ENCODE data around the gene CCDC171. TPM values are rescaled to one million over a fixed set of nuclear protein-coding genes. Genes with fewer than 3 reads are reported as not detected.

CCDC171 gene
- total RNA-seq, 1 donor from 2014 or later, result 2.9 TPM

DNA sequence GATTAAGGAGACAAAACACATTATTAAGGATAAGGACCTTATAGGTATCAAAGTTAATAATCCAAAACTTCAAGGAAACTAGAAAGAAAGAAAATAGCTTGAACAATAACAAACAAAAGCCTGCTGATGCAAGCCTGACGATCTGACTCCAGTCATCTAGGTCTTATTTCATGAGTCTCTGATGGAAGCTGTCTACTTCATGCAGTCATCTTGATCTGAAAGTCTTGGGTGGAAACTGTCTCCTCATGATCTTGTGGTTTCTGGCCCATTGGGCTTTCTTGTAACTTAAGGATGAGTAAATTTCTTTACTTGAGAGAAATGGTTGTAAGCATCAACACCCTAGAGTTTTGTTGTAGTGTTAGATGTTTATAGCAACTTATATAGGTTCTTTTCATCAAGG lies 21.5 kb upstream of the CCDC171 start:
- H3K36me3 ChIP-seq, result no peaks in the 10 kb centered on the region
- no peak for DNase-seq (ENCODE audit: extremely low spot score in 2 of 2)
- H3K4me3 ChIP-seq, result no peak overlapping the region
- no peaks in the 10 kb centered on the region for H3K9me3 ChIP-seq
- TF ChIP-seq POLR2A (IDR thresholded peaks at IDR 0.05), result no peak
- TF ChIP-seq, protein P1, sequence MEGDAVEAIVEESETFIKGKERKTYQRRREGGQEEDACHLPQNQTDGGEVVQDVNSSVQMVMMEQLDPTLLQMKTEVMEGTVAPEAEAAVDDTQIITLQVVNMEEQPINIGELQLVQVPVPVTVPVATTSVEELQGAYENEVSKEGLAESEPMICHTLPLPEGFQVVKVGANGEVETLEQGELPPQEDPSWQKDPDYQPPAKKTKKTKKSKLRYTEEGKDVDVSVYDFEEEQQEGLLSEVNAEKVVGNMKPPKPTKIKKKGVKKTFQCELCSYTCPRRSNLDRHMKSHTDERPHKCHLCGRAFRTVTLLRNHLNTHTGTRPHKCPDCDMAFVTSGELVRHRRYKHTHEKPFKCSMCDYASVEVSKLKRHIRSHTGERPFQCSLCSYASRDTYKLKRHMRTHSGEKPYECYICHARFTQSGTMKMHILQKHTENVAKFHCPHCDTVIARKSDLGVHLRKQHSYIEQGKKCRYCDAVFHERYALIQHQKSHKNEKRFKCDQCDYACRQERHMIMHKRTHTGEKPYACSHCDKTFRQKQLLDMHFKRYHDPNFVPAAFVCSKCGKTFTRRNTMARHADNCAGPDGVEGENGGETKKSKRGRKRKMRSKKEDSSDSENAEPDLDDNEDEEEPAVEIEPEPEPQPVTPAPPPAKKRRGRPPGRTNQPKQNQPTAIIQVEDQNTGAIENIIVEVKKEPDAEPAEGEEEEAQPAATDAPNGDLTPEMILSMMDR (IDR thresholded peaks at IDR 0.05), result no peak
- no peak for TF ChIP-seq POLR2AphosphoS5 (IDR thresholded peaks at IDR 0.05; ENCODE audit: insufficient read depth in 1 of 2, low read depth in 1 of 2)
- intact Hi-C loops (cut with DNase I), result no loop called here
- H3K4me1 ChIP-seq, result no peaks in the 10 kb centered on the region
- no peak overlapping the region for H3K27ac ChIP-seq
- H3K27me3 ChIP-seq, result no peaks in the 10 kb centered on the region

DNA sequence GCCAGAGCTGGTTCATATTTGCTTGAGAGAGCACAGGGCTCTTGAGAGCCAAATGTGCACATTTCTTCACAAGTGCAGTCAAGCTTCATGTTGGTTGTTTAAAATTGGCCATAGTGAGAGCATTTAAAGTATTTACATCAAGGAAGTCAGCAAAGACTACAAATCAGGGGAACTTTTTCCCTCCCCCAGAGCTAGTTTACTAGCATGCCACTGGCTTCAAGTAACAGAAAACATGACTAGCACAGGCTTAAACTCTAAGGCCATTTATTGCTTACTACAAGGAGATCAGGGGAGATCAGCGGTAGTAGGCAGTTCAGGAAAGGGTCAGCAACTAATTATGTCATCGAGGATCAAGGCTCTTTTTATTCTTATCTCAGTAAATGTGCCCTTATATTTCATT lies 11.0 kb upstream of the CCDC171 start:
- TF ChIP-seq, protein P1 (IDR thresholded peaks at IDR 0.05), result no peak
- no peak for TF ChIP-seq POLR2AphosphoS5 (IDR thresholded peaks at IDR 0.05; ENCODE audit: insufficient read depth in 1 of 2, low read depth in 1 of 2)
- TF ChIP-seq POLR2A (IDR thresholded peaks at IDR 0.05), result no peak
- H3K4me1 ChIP-seq, result no peaks in the 10 kb centered on the region
- no peak for DNase-seq (ENCODE audit: extremely low spot score in 2 of 2)
- H3K27me3 ChIP-seq, result no peaks in the 10 kb centered on the region
- no peaks in the 10 kb centered on the region for H3K9me3 ChIP-seq
- no peaks in the 10 kb centered on the region for H3K36me3 ChIP-seq
- H3K27ac ChIP-seq, result no peak overlapping the region
- no peak overlapping the region for H3K4me3 ChIP-seq
- intact Hi-C loops (cut with DNase I), result no loop called here

DNA sequence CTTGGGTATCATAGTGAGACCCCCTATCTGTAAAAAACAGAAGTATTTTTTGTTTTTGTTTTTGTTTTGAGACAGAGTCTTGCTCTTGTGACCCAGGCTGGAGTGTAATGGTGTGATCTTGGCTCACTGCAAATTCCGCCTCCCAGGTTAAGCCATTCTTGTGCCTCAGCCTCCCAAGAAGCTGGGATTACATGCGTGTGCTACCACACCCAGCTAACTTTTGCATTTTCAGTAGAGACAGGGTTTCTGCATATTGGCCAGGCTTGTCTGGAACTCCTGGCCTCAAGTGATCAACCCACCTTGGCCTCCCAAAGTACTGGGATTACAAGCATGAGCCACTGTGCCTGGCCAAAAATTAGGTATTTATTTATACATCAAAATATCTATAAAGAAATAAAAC lies 10.2 kb upstream of the CCDC171 start:
- H3K36me3 ChIP-seq, result no peaks in the 10 kb centered on the region
- no peak overlapping the region for H3K4me3 ChIP-seq
- intact Hi-C loops (cut with DNase I), result no loop called here
- TF ChIP-seq POLR2AphosphoS5 (IDR thresholded peaks at IDR 0.05; ENCODE audit: insufficient read depth in 1 of 2, low read depth in 1 of 2) (no peak), POLR2A (IDR thresholded peaks at IDR 0.05) (no peak)
- TF ChIP-seq, protein P1 (IDR thresholded peaks at IDR 0.05), result no peak
- no peak overlapping the region for H3K27ac ChIP-seq
- no peaks in the 10 kb centered on the region for H3K27me3 ChIP-seq
- no peaks in the 10 kb centered on the region for H3K9me3 ChIP-seq
- H3K4me1 ChIP-seq, result no peaks in the 10 kb centered on the region
- DNase-seq (ENCODE audit: extremely low spot score in 2 of 2), result no peak

DNA sequence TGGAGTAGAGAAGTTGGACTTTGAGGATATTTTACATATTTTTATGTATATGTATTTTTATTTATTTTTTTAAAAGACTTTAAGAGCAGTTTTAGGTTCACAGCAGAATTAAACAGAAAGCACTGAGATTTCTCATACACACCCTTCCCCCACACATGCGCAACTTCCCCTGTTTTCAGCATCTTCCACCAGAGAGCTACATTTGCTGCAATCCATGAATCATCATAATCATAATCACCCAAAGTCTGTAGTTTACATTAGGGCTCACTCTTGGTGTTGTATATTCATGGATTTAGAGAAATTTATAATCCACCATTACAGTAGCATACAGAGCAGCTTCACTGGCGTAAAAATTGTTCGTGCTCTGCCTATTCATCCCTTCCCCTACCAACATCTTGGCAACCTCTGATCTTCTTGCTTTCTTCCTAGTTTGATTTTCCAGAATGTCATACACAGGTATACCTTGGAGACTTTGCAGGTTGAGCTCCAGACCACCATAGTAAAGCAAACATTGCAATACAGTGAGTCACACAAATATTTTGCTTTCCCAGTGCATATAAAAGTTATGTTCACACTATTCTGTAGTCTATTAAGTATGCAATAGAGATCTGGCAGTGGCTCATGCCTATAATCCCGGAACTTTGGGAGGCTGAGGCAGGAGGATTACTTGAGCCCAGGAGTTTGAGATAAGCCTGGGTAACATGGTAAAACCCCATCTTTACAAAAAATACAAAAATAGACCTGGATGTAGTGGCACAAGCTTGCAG lies 9.6 kb upstream of the CCDC171 start:
- Histone ChIP-seq H3K27me3 (no peaks in the 10 kb centered on the region), H3K4me3 (no peak overlapping the region), H3K36me3 (no peaks in the 10 kb centered on the region), H3K4me1 (no peaks in the 10 kb centered on the region), H3K27ac (no peak overlapping the region), H3K9me3 (no peaks in the 10 kb centered on the region)
- DNase-seq (ENCODE audit: extremely low spot score in 2 of 2), result no peak
- TF ChIP-seq POLR2A (IDR thresholded peaks at IDR 0.05) (no peak), POLR2AphosphoS5 (IDR thresholded peaks at IDR 0.05; ENCODE audit: insufficient read depth in 1 of 2, low read depth in 1 of 2) (no peak)
- TF ChIP-seq, protein P1 (IDR thresholded peaks at IDR 0.05), result no peak
- intact Hi-C loops (cut with DNase I), result no loop called here

DNA sequence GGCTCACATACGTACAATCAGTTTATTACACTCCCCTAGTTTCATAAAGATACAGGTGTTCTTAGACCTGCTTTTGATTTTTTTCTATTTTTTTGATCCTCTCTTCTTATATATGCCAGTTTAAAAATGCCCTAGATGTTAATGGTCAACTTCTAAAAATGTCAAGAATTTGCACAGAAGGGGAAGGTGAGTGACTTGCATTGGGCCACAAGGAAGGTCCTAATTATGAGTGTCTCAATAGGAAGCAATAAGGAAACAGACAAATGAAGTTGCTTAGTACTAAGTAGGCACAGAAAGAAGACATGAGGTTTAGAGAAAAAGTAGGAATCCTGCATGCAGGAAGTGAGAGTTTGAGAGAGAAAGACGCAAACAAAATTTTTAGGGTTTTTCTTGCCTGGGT lies 3.2 kb upstream of the CCDC171 start:
- Histone ChIP-seq H3K9me3 (no peaks in the 10 kb centered on the region), H3K36me3 (no peaks in the 10 kb centered on the region), H3K4me1 (peaks cover 5% of the 10 kb centered on the region), H3K4me3 (no peak overlapping the region), H3K27ac (no peak overlapping the region), H3K27me3 (no peaks in the 10 kb centered on the region)
- intact Hi-C loops (cut with DNase I), result no loop called here
- no peak for DNase-seq (ENCODE audit: extremely low spot score in 2 of 2)
- no peak for TF ChIP-seq POLR2A (IDR thresholded peaks at IDR 0.05)
- TF ChIP-seq POLR2AphosphoS5 (IDR thresholded peaks at IDR 0.05; ENCODE audit: insufficient read depth in 1 of 2, low read depth in 1 of 2), result no peak
- TF ChIP-seq, protein P1 (IDR thresholded peaks at IDR 0.05), result no peak
